Loucy (cell line): ENCODE measurements around the gene BCL2L15.

Experiments used
- H2AFZ ChIP-seq: fragments of 200-600 bp; sonication (generic); 2 replicates; pipeline ENCODE4 v1.6.0; 2016; ENCODE audit warnings: antibody characterized with exemption, mild to moderate bottlenecking, low read length, moderate library complexity
- H3F3A ChIP-seq: fragments of 200-600 bp; 2 replicates; pipeline ENCODE4 v1.6.0; 2016; ENCODE audit warnings: antibody characterized with exemption, low read depth, mild to moderate bottlenecking
- H3K27me3 ChIP-seq: fragments of 200-600 bp; sonication (generic); 2 replicates; pipeline ENCODE4 v1.6.1; 2014; ENCODE audit warnings: low read length, mild to moderate bottlenecking; ENCODE audit not compliant: insufficient read depth, poor library complexity, severe bottlenecking
- H3K36me3 ChIP-seq: fragments of 200-600 bp; sonication (generic); 2 replicates; pipeline ENCODE4 v1.6.1; 2016; ENCODE audit warnings: low read length; ENCODE audit not compliant: insufficient read depth
- H3K4me1 ChIP-seq: fragments of 200-600 bp; sonication (generic); 2 replicates; pipeline ENCODE4 v1.5.1; 2014; ENCODE audit warnings: low read length, mild to moderate bottlenecking; ENCODE audit not compliant: insufficient read depth, poor library complexity, severe bottlenecking
- H3K4me2 ChIP-seq: fragments of 200-600 bp; sonication (generic); 2 replicates; pipeline ENCODE4 v1.6.0; 2014; ENCODE audit warnings: antibody characterized with exemption, low read length, low read depth, mild to moderate bottlenecking; ENCODE audit not compliant: poor library complexity, severe bottlenecking
- H3K4me3 ChIP-seq: fragments of 200-600 bp; sonication (generic); 2 replicates; pipeline ENCODE4 v1.5.1; 2014; ENCODE audit warnings: low read length, mild to moderate bottlenecking, mixed read lengths; ENCODE audit not compliant: poor library complexity, severe bottlenecking
- H3K79me2 ChIP-seq: fragments of 200-600 bp; sonication (generic); 2 replicates; pipeline ENCODE4 v1.6.1; 2014; ENCODE audit warnings: low read length; ENCODE audit not compliant: insufficient read depth
- H3K9ac ChIP-seq: fragments of 200-600 bp; sonication (generic); 2 replicates; pipeline ENCODE4 v1.6.0; 2014; ENCODE audit warnings: mild to moderate bottlenecking, low read depth, low read length, moderate library complexity; ENCODE audit not compliant: poor library complexity, severe bottlenecking
- H3K9me2 ChIP-seq: fragments of 200-600 bp; sonication (generic); replicated peaks from 2 replicates; pipeline ENCODE4 v1.6.1; 2016; ENCODE audit warnings: low read depth, low read length, mixed read lengths
- H3K9me3 ChIP-seq: fragments of 200-600 bp; sonication (generic); 2 replicates; pipeline ENCODE4 v1.6.1; 2014; ENCODE audit warnings: mild to moderate bottlenecking, antibody characterized with exemption, low read length, low read depth; ENCODE audit not compliant: insufficient read depth
- H4K20me1 ChIP-seq: fragments of 200-600 bp; sonication (generic); 2 replicates; pipeline ENCODE4 v1.6.0; 2014; ENCODE audit warnings: antibody characterized with exemption, low read length, mild to moderate bottlenecking; ENCODE audit not compliant: insufficient read depth, poor library complexity, severe bottlenecking
- EZH2phosphoT487 ChIP-seq: fragments of 200-600 bp; IDR thresholded peaks from 2 replicates; pipeline ENCODE4 v1.6.1; 2018; ENCODE audit warnings: antibody characterized with exemption, mild to moderate bottlenecking, moderate library complexity, borderline replicate concordance
- TF ChIP-seq, protein P1 (sequence below): fragments of 200-600 bp; sonication (generic); conservative IDR thresholded peaks from 2 replicates; pipeline ENCODE4 v1.5.1; 2014; ENCODE audit warnings: mild to moderate bottlenecking, antibody characterized with exemption, low read length

Gene BCL2L15

DNA sequence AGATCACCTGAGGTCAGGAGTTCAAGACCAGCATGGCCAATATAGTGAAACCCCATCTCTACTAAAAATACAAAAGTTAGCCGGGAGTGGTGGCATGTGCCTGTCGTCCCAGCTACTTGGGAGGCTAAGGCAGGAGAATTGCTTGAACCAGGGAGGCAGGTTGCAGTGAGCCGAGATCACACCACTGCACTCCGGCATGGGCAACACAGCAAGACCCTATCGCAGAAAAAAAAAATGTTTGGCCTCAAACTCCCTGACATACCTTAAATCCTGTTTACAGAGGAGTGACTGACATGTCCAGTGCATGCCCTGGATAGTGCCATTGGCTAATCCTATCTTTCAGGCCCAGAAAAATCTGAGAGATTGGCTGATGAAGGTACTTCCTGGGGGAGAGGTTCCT is 29.6 kb upstream of the BCL2L15 start:
- Histone ChIP-seq H4K20me1 (no peaks in the 10 kb centered on the region), H3K4me3 (no peak overlapping the region), H3K27me3 (no peaks in the 10 kb centered on the region), H2AFZ (no peak overlapping the region), H3K9ac (no peak overlapping the region), H3K4me1 (no peaks in the 10 kb centered on the region), H3K9me3 (no peaks in the 10 kb centered on the region), H3K9me2 (no peaks in the 10 kb centered on the region), H3F3A (no peaks in the 10 kb centered on the region), H3K4me2 (no peak overlapping the region), H3K79me2 (no peaks in the 10 kb centered on the region), H3K36me3 (peaks cover 8% of the 10 kb centered on the region; the same call in 1 of the 2 replicates)
- TF ChIP-seq, protein P1, sequence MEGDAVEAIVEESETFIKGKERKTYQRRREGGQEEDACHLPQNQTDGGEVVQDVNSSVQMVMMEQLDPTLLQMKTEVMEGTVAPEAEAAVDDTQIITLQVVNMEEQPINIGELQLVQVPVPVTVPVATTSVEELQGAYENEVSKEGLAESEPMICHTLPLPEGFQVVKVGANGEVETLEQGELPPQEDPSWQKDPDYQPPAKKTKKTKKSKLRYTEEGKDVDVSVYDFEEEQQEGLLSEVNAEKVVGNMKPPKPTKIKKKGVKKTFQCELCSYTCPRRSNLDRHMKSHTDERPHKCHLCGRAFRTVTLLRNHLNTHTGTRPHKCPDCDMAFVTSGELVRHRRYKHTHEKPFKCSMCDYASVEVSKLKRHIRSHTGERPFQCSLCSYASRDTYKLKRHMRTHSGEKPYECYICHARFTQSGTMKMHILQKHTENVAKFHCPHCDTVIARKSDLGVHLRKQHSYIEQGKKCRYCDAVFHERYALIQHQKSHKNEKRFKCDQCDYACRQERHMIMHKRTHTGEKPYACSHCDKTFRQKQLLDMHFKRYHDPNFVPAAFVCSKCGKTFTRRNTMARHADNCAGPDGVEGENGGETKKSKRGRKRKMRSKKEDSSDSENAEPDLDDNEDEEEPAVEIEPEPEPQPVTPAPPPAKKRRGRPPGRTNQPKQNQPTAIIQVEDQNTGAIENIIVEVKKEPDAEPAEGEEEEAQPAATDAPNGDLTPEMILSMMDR = no peak
- TF ChIP-seq EZH2phosphoT487 = no peak

DNA sequence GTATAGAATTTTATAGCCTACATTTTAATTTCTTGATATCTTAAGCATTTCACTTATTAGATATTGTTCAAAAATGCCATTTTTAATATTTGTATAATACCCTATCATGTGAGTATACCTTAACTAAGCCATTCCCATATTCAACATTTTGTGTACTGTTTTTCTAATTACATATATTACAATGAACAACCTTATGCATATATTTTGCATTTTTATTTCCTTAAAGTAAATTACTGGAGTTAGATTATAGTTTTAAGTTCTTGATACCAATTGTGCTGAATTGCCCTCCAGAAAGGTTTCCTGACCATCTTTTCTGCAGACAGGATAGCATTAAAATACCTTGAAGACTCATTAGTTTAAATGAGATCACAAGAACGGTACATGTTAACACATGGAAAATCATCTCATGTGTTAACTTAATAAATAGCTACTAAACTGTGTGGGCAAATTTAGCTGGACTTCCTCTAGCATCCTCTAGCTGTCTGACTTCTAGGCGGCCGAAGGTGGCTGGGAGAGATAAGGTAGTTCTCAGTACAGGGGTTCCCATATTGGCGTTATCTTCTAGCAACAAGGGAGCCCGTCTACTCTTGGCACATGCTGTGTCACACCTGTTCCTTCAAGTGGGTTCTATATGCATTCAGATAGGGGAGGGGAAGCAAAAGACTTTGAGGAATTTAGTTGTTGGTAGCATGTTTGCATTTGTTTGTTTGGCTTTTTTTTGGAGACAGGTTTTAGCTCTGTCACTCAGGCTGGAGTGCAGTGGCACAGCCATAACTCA is 26.7 kb upstream of the BCL2L15 start:
- Histone ChIP-seq H3K27me3 (no peaks in the 10 kb centered on the region), H3K9ac (no peak overlapping the region), H3K4me1 (peaks cover 4% of the 10 kb centered on the region), H2AFZ (no peak overlapping the region), H3F3A (no peaks in the 10 kb centered on the region), H3K9me2 (no peaks in the 10 kb centered on the region), H3K36me3 (peaks cover 21% of the 10 kb centered on the region; the same call in 1 of the 2 replicates), H4K20me1 (peaks cover 2% of the 10 kb centered on the region), H3K4me2 (no peak overlapping the region), H3K9me3 (no peaks in the 10 kb centered on the region), H3K4me3 (no peak overlapping the region), H3K79me2 (peaks cover 17% of the 10 kb centered on the region; the same call in 1 of the 2 replicates)
- TF ChIP-seq, protein P1 = no peak
- TF ChIP-seq EZH2phosphoT487 = no peak

DNA sequence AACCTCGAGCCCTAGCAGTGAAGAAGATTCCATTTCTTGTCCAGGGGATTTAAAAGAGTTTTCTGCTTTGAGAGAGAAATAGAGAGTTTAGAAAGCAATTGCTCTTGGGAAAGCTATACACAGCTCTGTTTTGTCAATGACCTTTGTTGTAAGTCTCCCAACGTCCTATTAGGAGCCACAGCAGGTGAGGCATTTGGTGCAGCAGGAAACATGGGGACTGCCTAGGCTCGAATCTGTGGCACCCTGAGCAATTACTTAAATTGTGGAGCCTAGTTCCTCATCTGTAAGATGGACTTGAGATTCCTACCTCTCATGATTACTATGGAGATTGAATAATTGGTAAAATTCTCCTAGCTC is 25.9 kb upstream of the BCL2L15 start:
- Histone ChIP-seq H2AFZ (no peak overlapping the region), H3K9me3 (no peaks in the 10 kb centered on the region), H3K9ac (no peak overlapping the region), H3F3A (no peaks in the 10 kb centered on the region), H3K9me2 (no peaks in the 10 kb centered on the region), H4K20me1 (peaks cover 2% of the 10 kb centered on the region), H3K27me3 (no peaks in the 10 kb centered on the region), H3K4me2 (no peak overlapping the region), H3K79me2 (peaks cover 19% of the 10 kb centered on the region; the same call in 1 of the 2 replicates), H3K4me3 (no peak overlapping the region), H3K4me1 (peaks cover 6% of the 10 kb centered on the region), H3K36me3 (peaks cover 21% of the 10 kb centered on the region; the same call in 1 of the 2 replicates)
- TF ChIP-seq, protein P1 = no peak
- TF ChIP-seq EZH2phosphoT487 = no peak
